Glutamatergic neuron (in vitro differentiated cells): ENCODE measurements around the gene PCDH9. TPM values are rescaled to one million over a fixed set of nuclear protein-coding genes. Genes with fewer than 3 reads are reported as not detected.

ENCODE experiments used
- DNase-seq: peaks from one replicate; pipeline ENCODE4 v3.0.0; 2022
- H3K27ac Mint-ChIP-seq: one replicate; pipeline ENCODE4 v1.8.0; 2020; ENCODE audit warnings: mild to moderate bottlenecking, mixed read lengths, inconsistent platforms; ENCODE audit not compliant: unreplicated experiment
- H3K27me3 Mint-ChIP-seq: one replicate; pipeline ENCODE4 v1.8.0; 2020; ENCODE audit warnings: mild to moderate bottlenecking, moderate library complexity, mixed read lengths, inconsistent platforms; ENCODE audit not compliant: unreplicated experiment
- H3K36me3 Mint-ChIP-seq: one replicate; pipeline ENCODE4 v1.8.0; 2020; ENCODE audit warnings: mild to moderate bottlenecking, mixed read lengths, inconsistent platforms; ENCODE audit not compliant: unreplicated experiment
- H3K4me1 Mint-ChIP-seq: one replicate; pipeline ENCODE4 v1.8.0; 2020; ENCODE audit warnings: mild to moderate bottlenecking, low read depth, mixed read lengths, inconsistent platforms; ENCODE audit not compliant: unreplicated experiment
- H3K4me3 Mint-ChIP-seq: one replicate; pipeline ENCODE4 v1.8.0; 2020; ENCODE audit warnings: mild to moderate bottlenecking, mixed read lengths, inconsistent platforms; ENCODE audit not compliant: unreplicated experiment
- H3K9me3 Mint-ChIP-seq: one replicate; pipeline ENCODE4 v1.8.0; 2020; ENCODE audit warnings: mild to moderate bottlenecking, moderate library complexity, mixed read lengths, inconsistent platforms; ENCODE audit not compliant: unreplicated experiment
- total RNA-seq: library from RNA; stranded (reverse); fragmentation: NEBNext Ultra II Directional; extraction: Animal tissue kit (Norgen Biotek cat#: 25700); gene quantifications from one replicate; pipeline ENCODE4 v1.2.1, GENCODE V29; 2021; ENCODE audit not compliant: unreplicated experiment
- TF ChIP-seq, protein P1 (sequence below): fragments of 200-600 bp; sonication (generic); IDR thresholded peaks from one replicate; pipeline ENCODE4 v1.5.0; 2021; ENCODE audit not compliant: partially characterized antibody, unreplicated experiment

Gene PCDH9
- total RNA-seq, 1 donor from 2014 or later = 43.3 TPM

DNA sequence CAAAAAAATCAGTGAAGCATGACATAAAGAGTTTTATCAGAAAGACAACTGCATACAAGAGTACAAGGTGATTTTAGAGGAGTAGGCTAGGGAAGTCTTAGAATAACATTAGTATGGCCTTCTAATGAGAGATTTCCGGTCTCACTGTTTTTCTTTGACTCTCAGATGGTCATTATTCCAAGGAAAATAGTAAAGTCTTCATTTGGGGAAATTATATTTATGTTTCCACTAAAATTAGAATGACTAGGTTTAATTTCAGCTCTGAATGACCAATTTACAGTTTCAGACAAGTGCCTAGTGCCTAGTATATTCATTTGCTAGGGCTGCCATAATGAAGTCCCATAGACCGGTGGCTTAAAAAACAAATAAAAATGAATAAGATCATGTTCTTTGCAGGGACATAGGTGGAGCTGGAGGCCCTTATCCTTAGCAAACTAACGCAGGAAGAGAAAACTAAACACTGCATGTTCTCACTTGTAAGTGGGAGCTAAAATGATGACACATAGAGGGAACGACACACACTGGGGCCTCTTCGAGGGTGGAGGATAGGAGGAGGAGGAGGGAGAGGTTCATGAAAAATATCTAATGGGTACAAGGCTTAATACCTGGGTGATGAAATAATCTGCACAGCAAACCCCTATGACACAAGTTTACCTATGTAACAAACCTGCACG, 303.1 kb downstream of the PCDH9 start:
- Mint-ChIP-seq H3K9me3 (no peaks in the 10 kb centered on the region), H3K4me1 (no peaks in the 10 kb centered on the region), H3K4me3 (no peak overlapping the region), H3K36me3 (no peaks in the 10 kb centered on the region), H3K27ac (no peak overlapping the region), H3K27me3 (no peaks in the 10 kb centered on the region)
- no peak for DNase-seq
- TF ChIP-seq, protein P1, sequence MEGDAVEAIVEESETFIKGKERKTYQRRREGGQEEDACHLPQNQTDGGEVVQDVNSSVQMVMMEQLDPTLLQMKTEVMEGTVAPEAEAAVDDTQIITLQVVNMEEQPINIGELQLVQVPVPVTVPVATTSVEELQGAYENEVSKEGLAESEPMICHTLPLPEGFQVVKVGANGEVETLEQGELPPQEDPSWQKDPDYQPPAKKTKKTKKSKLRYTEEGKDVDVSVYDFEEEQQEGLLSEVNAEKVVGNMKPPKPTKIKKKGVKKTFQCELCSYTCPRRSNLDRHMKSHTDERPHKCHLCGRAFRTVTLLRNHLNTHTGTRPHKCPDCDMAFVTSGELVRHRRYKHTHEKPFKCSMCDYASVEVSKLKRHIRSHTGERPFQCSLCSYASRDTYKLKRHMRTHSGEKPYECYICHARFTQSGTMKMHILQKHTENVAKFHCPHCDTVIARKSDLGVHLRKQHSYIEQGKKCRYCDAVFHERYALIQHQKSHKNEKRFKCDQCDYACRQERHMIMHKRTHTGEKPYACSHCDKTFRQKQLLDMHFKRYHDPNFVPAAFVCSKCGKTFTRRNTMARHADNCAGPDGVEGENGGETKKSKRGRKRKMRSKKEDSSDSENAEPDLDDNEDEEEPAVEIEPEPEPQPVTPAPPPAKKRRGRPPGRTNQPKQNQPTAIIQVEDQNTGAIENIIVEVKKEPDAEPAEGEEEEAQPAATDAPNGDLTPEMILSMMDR = no peak

DNA sequence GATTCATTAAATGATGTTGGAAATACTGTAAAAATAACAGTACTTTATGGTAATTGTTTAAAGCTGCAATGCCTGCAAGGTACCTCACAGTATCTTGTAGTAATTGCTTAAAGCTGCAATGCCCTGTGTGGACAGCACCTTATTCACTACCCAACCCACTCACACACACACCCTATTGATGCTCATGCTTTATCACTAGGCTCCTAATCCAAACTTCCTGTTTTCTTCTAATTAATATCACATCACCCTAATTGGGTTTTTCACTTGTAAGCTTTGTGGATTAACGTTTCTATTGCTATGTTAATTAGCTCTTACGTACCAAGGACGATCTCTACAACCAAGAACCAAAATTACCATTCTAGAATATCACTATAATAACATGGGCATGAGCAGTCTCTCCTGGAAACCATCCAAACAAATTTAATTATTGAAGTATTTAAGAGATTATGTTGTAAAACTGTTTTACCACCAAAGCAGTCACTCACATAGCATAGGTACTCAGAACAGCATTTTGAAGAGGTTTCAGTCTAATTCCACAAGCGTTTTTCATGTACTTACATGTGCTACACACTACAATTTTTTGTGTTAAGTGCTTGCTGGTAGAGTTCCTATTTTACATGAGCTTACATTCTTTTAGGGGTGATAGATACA, 303.8 kb downstream of the PCDH9 start:
- no peaks in the 10 kb centered on the region for H3K4me1 Mint-ChIP-seq
- H3K27me3 Mint-ChIP-seq = no peaks in the 10 kb centered on the region
- H3K4me3 Mint-ChIP-seq = no peak overlapping the region
- TF ChIP-seq, protein P1 = no peak
- H3K27ac Mint-ChIP-seq = no peak overlapping the region
- no peaks in the 10 kb centered on the region for H3K36me3 Mint-ChIP-seq
- no peaks in the 10 kb centered on the region for H3K9me3 Mint-ChIP-seq
- DNase-seq = no peak

DNA sequence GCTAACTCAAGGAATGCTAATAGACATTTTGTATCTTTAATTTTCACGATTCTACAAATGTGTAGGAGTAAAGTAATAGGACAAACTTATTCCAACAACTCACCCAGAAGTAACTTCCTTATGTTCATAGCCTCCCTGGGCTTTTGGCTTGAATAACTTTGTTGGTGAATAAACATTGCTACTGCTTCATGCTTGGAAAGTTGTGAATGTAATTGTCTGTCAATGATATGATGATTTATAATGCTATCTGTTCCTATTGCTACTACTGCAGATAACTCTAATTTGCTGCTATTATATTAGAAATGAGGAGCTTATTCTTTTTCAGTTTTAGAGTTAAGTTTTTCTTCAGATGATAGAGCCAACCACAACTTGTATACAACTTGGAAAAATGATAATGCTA, 307.7 kb downstream of the PCDH9 start:
- DNase-seq = no peak
- TF ChIP-seq, protein P1 = no peak
- H3K36me3 Mint-ChIP-seq = no peaks in the 10 kb centered on the region
- H3K27ac Mint-ChIP-seq = no peak overlapping the region
- H3K4me1 Mint-ChIP-seq = no peaks in the 10 kb centered on the region
- no peaks in the 10 kb centered on the region for H3K27me3 Mint-ChIP-seq
- H3K9me3 Mint-ChIP-seq = no peaks in the 10 kb centered on the region
- H3K4me3 Mint-ChIP-seq = no peak overlapping the region

DNA sequence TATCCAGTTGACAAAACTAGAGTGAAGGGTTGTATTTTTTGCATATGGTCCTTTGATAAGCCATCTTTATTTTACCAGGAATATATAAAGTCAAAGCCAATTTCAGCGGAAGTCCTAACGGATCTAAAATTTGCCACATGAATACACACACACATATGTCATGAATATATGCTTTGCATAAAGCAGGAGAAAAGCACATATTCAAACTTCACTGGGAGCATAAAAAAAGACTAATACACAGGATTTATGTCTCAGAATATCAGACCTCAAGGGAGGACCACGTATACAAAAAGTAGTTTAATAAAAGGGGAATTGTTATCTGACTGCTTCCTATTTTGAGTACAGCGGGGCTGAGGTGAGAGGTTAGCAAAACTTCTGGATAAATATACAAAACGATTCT, 308.7 kb downstream of the PCDH9 start:
- Mint-ChIP-seq H3K36me3 (no peaks in the 10 kb centered on the region), H3K9me3 (no peaks in the 10 kb centered on the region), H3K4me3 (no peak overlapping the region), H3K27ac (no peak overlapping the region), H3K4me1 (no peaks in the 10 kb centered on the region), H3K27me3 (no peaks in the 10 kb centered on the region)
- DNase-seq = no peak
- TF ChIP-seq, protein P1 = no peak

DNA sequence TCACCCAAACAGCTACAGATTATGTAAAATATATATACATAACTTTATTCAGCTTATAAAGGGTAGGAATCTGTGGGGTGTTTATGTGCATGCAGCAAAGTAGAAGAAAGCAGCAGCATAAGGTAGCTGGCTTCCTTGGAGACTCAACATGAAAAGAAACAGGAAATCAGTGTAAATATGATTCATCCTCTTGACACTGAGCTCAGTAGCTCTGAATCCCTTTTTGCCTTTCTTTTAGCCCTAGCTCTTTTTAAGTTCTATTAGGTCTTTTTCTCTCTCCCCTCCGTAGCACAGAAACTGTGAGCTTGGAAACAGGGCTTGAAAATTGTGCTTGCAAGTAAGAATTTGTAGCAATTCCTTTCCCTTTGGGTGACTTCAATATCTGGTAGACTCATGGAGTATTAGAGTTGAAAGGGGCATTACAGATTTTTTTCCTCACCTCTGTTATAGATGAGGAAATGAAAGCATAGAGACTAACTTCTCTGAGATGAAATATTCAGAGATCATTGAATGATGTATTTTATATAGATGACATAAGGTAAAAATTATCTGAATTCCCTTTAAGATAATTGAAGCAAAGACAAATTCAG, 314.4 kb downstream of the PCDH9 start:
- no peak overlapping the region for H3K27ac Mint-ChIP-seq
- no peaks in the 10 kb centered on the region for H3K27me3 Mint-ChIP-seq
- no peak for DNase-seq
- H3K4me3 Mint-ChIP-seq = no peak overlapping the region
- H3K36me3 Mint-ChIP-seq = no peaks in the 10 kb centered on the region
- H3K4me1 Mint-ChIP-seq = peaks cover 4% of the 10 kb centered on the region
- H3K9me3 Mint-ChIP-seq = no peaks in the 10 kb centered on the region
- TF ChIP-seq, protein P1 = no peak
